Measurements from ENCODE around the gene HNRNPUL1.

DNA sequence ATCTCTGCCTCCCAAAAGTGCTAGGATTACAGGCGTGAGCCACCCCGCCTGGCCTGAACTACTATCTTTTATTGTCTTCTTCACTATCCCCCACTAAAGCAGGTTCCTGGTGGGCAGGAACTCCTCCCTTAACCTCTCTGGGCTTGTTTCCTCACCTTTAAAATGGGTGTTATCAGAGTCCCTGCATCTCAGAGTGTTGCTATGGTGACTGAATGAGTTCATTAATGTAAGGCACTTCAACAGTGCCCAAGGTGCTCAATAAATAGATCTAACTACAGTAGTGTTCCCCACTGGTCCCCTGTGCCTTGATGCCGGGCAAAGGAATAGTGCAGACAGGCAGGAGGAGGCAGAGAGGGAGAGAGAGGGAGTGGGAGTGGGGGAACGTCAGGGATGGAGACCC lies 66.3 kb downstream of the HNRNPUL1 start:
- TF ChIP-seq, protein P1, sequence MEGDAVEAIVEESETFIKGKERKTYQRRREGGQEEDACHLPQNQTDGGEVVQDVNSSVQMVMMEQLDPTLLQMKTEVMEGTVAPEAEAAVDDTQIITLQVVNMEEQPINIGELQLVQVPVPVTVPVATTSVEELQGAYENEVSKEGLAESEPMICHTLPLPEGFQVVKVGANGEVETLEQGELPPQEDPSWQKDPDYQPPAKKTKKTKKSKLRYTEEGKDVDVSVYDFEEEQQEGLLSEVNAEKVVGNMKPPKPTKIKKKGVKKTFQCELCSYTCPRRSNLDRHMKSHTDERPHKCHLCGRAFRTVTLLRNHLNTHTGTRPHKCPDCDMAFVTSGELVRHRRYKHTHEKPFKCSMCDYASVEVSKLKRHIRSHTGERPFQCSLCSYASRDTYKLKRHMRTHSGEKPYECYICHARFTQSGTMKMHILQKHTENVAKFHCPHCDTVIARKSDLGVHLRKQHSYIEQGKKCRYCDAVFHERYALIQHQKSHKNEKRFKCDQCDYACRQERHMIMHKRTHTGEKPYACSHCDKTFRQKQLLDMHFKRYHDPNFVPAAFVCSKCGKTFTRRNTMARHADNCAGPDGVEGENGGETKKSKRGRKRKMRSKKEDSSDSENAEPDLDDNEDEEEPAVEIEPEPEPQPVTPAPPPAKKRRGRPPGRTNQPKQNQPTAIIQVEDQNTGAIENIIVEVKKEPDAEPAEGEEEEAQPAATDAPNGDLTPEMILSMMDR (IDR thresholded peaks at IDR 0.05): no peak
- TF ChIP-seq POLR2A (IDR thresholded peaks at IDR 0.05): no peak
